ENCODE measurements around the gene MTMR11. TPM values are rescaled to one million over a fixed set of nuclear protein-coding genes. Genes with fewer than 3 reads are reported as not detected.
"Not testable (repeated sequence)": the region's sequence is repeated elsewhere in the genome, so short reads cannot be mapped to it uniquely, and the experiment has no call there.

Gene MTMR11
- total and polyA plus RNA-seq, 2 donors (not counting 1 experiment from before 2014, with no cell fraction given): 0.91 TPM; not detected in 1

- TF ChIP-seq CTCF (IDR thresholded peaks at IDR 0.05) (peak; percentile 90), EZH2 (IDR thresholded peaks at IDR 0.05; ENCODE audit: borderline replicate concordance, insufficient read depth, low read depth, low read length, poor library complexity, severe bottlenecking) (no peak)
- no peak overlapping the region for H2AFZ ChIP-seq (ENCODE audit: insufficient read depth, low read depth, low read length, poor library complexity, severe bottlenecking)
- H3K79me2 ChIP-seq (ENCODE audit: control insufficient read depth, insufficient read depth, low read length): no peaks in the 10 kb centered on the region
- CTCF ChIA-PET: interaction anchor here (0.7 to 5.0 kb wide), 39 partner anchors 10 to 376 kb away, joined by 3 to 91 read pairs (median 5); partner anchors contain the start of gene OTUD7B
- Mint-ChIP-seq H3K9me3 (ENCODE audit: insufficient read depth) (no peaks in the 10 kb centered on the region), H3K27me3 (peaks cover 9% of the 10 kb centered on the region), H3K27ac (no peak overlapping the region), H3K4me1 (peaks cover 4% of the 10 kb centered on the region), H3K4me3 (no peak overlapping the region)
- peaks cover 0 to 4% (median 0%) of the 10 kb centered on the region in 4 experiments for H3K27me3 ChIP-seq (replicated peaks in 1 of 4; ENCODE audit: control extremely low read depth in 1 of 4, control insufficient read depth in 3 of 4, insufficient read depth in 4 of 4, low read length in 3 of 4)
- no peak overlapping the region for H3K27ac ChIP-seq (ENCODE audit: low read length in 2 of 2)
- peaks cover 0 to 6% (median 0%) of the 10 kb centered on the region in 3 donors for H3K9me3 ChIP-seq (ENCODE audit: control extremely low read depth in 1 of 3, control insufficient read depth in 2 of 3, insufficient read depth in 1 of 3, low read length in 2 of 3)
- WGBS (ENCODE audit: insufficient coverage): 0% methylated on average over 2 of the region's 3 CpGs
- no peaks in the 10 kb centered on the region for H4K20me1 ChIP-seq (ENCODE audit: control insufficient read depth, insufficient read depth, low read length, poor library complexity, severe bottlenecking)
- DNase-seq (peak; percentile 81), ATAC-seq (ENCODE audit: low read depth) (peak; percentile 69)
- POLR2A ChIA-PET: interaction anchor here (1.2 kb wide), 1 partner anchor 75 kb away, joined by 3 read pairs; a partner anchor contains a TSS
- H3K36me3 ChIP-seq (replicated peaks in 1 of 2; ENCODE audit: control extremely low read depth in 1 of 2, control insufficient read depth in 1 of 2, extremely low read depth in 1 of 2, insufficient read depth in 2 of 2, low read length in 1 of 2): peaks cover 0 to 2% of the 10 kb centered on the region in 2 experiments
- peaks cover 7% of the 10 kb centered on the region in 2 donors for H3K4me1 ChIP-seq (ENCODE audit: control insufficient read depth in 2 of 2, insufficient read depth in 2 of 2, low read length in 2 of 2)
- H3K4me2 ChIP-seq (replicated peaks; ENCODE audit: low read depth, low read length, poor library complexity, severe bottlenecking): peak overlapping the region; percentile 26
- intact Hi-C loops (cut with micrococcal nuclease): loop anchor here (1.0 to 5.0 kb wide), 4 partner anchors 50 to 207 kb away; partner anchors contain the start of genes OTUD7B and VPS45
- H3K9ac ChIP-seq (ENCODE audit: low read length): no peak overlapping the region
- H3K4me3 ChIP-seq (ENCODE audit: control extremely low read depth in 1 of 5, extremely low read depth in 1 of 5, insufficient read depth in 1 of 5, low read depth in 2 of 5, low read length in 4 of 5): no peak overlapping the region
Observed at GRCh38 chr1:149962039-149962647, 25.5 kb upstream of the MTMR11 start.

- H3K4me1 Mint-ChIP-seq; H3K4me1 ChIP-seq (ENCODE audit: control insufficient read depth in 2 of 2, insufficient read depth in 2 of 2, low read length in 2 of 2); H3K27me3 Mint-ChIP-seq; H3K36me3 ChIP-seq (replicated peaks in 1 of 2; ENCODE audit: control extremely low read depth in 1 of 2, control insufficient read depth in 1 of 2, extremely low read depth in 1 of 2, insufficient read depth in 2 of 2, low read length in 1 of 2); H3K4me3 Mint-ChIP-seq; H3K9me3 ChIP-seq (ENCODE audit: control extremely low read depth in 1 of 3, control insufficient read depth in 2 of 3, insufficient read depth in 1 of 3, low read length in 2 of 3); H3K79me2 ChIP-seq (ENCODE audit: control insufficient read depth, insufficient read depth, low read length); intact Hi-C loops (cut with micrococcal nuclease); H3K9me3 Mint-ChIP-seq (ENCODE audit: insufficient read depth); H2AFZ ChIP-seq (ENCODE audit: insufficient read depth, low read depth, low read length, poor library complexity, severe bottlenecking); H3K27ac Mint-ChIP-seq; H4K20me1 ChIP-seq (ENCODE audit: control insufficient read depth, insufficient read depth, low read length, poor library complexity, severe bottlenecking); POLR2A ChIA-PET; H3K27me3 ChIP-seq (replicated peaks in 1 of 4; ENCODE audit: control extremely low read depth in 1 of 4, control insufficient read depth in 3 of 4, insufficient read depth in 4 of 4, low read length in 3 of 4); DNase-seq; H3K4me3 ChIP-seq (ENCODE audit: control extremely low read depth in 1 of 5, extremely low read depth in 1 of 5, insufficient read depth in 1 of 5, low read depth in 2 of 5, low read length in 4 of 5); H3K9ac ChIP-seq (ENCODE audit: low read length); H3K27ac ChIP-seq (ENCODE audit: low read length in 2 of 2); H3K4me2 ChIP-seq (replicated peaks; ENCODE audit: low read depth, low read length, poor library complexity, severe bottlenecking); ATAC-seq (ENCODE audit: low read depth): not testable (repeated sequence)
- WGBS (ENCODE audit: insufficient coverage): 98% methylated on average over 8 of the region's 14 CpGs
- CTCF ChIA-PET: interaction anchor here (0.8 kb wide), 1 partner anchor 15 kb away, joined by 5 read pairs; no protein-coding TSS in a partner anchor
Observed at GRCh38 chr1:149957548-149957947, 20.9 kb upstream of the MTMR11 start.
